Peyer's patch (tissue), 4 donors: ENCODE measurements around the gene TTLL10.

Source experiments
- CTCF ChIP-seq, 6 experiments: fragments of 450-650 bp in 4 of 6; fragments of 200-600 bp in 2 of 6; sonication (generic) in 1 of 6; IDR thresholded peaks; one replicate each; pipeline ENCODE4 v1.5.1; 2017 to 2019; ENCODE audit warnings: antibody characterized with exemption in 6 of 6, mild to moderate bottlenecking in 3 of 6, moderate library complexity in 1 of 6
- POLR2A ChIP-seq, 2 donors: fragments of 450-650 bp; IDR thresholded peaks; one replicate each; pipeline ENCODE4 v1.5.1; 2017; ENCODE audit warnings: antibody characterized with exemption in 2 of 2, mild to moderate bottlenecking in 2 of 2, moderate library complexity in 2 of 2

DNA sequence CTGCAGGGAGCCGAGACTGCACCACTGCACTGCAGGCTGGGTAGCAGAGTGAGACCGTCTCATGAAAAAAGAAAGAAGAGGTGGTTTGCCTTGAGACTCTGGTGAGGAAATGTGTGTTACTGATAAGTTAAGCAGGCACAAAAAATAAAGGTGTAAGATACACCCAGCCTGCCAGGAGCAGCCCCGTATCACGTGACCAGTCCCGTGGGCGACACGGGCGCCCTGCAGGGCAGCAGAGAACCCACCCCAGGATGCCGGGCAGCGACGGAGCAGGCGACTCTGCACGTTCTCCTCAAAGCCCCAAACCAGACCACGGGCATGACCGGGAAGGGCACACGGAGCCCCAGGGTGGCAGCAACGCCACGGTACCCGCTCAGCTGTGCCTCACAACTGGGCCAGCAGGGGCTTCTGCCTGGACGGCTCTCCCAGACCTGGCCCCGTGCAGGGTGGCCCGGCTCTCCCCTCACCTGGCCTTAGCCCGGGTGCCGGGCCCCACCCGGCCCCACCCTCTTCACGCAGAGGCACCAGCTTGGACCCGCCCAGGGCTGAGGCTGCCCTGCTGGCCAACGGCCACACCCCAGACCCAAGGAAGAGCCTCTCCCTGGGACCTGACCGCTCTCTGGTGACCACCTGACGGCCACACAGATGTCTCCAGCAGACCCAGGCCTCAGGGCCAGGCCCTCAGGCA is 48.4 kb downstream of the TTLL10 start:
- TF ChIP-seq CTCF (IDR thresholded peaks at IDR 0.05) = no peak
- TF ChIP-seq POLR2A (IDR thresholded peaks at IDR 0.05) = no peak
